Calu3 (cell line): ENCODE data around the gene RUSC2. TPM values are rescaled to one million over a fixed set of nuclear protein-coding genes. Genes with fewer than 3 reads are reported as not detected.

Experiments used
- BruUV-seq: library from RNA; stranded (reverse); fragments of 400-500 nt; replicated peaks from 2 replicates; lab custom pipeline; 2021; lab: Mats Ljungman, UMichigan
- CTCF ChIA-PET: fragments of 300-600 bp; sonication (Branson Sonifier 250); formaldehyde crosslinking; loops from one replicate; lab custom pipeline; 2022; ENCODE audit warnings: antibody characterized with exemption; lab: Charles Lee
- DNase-seq: peaks from one replicate; pipeline ENCODE4 v3.0.0; 2022
- H3K27ac Mint-ChIP-seq: one replicate; pipeline ENCODE4 v1.8.0; 2022; ENCODE audit warnings: mixed read lengths; ENCODE audit not compliant: unreplicated experiment
- H3K27me3 Mint-ChIP-seq: one replicate; pipeline ENCODE4 v1.8.0; 2022; ENCODE audit warnings: mixed read lengths; ENCODE audit not compliant: unreplicated experiment
- H3K36me3 Mint-ChIP-seq: one replicate; pipeline ENCODE4 v1.8.0; 2022; ENCODE audit warnings: mild to moderate bottlenecking, moderate library complexity, mixed read lengths; ENCODE audit not compliant: insufficient read depth, unreplicated experiment
- H3K4me1 Mint-ChIP-seq: one replicate; pipeline ENCODE4 v1.8.0; 2022; ENCODE audit warnings: mild to moderate bottlenecking, low read depth, mixed read lengths; ENCODE audit not compliant: unreplicated experiment
- H3K4me3 Mint-ChIP-seq: one replicate; pipeline ENCODE4 v1.8.0; 2022; ENCODE audit warnings: mild to moderate bottlenecking, low read depth, moderate library complexity, mixed read lengths; ENCODE audit not compliant: unreplicated experiment
- H3K9me3 Mint-ChIP-seq: one replicate; pipeline ENCODE4 v1.8.0; 2022; ENCODE audit warnings: low read depth, mixed read lengths; ENCODE audit not compliant: unreplicated experiment
- CTCF ChIP-seq: fragments of 200-600 bp; IDR thresholded peaks from one replicate; pipeline ENCODE4 v1.8.0; 2022; ENCODE audit warnings: antibody characterized with exemption; ENCODE audit not compliant: unreplicated experiment
- intact Hi-C: fragments of 100-400 bp; cut with micrococcal nuclease; formaldehyde crosslinking; loops from one replicate; pipeline ENCODE4 v1.10.0; 2022; ENCODE audit not compliant: unreplicated experiment
- total RNA-seq: library from RNA; stranded (reverse); gene quantifications from 2 replicates; pipeline ENCODE4 v1.2.3, GENCODE V29; 2022

The RUSC2 gene
- total RNA-seq, 1 experiment from 2014 or later: 10.5 TPM

GRCh38 chr9:35501946-35502345 lies 12.0 kb downstream of the RUSC2 start:
- no TSS peak for BruUV-seq
- intact Hi-C loops: no loop called here
- Mint-ChIP-seq H3K27me3 (no peaks in the 10 kb centered on the region), H3K27ac (no peak overlapping the region), H3K36me3 (no peaks in the 10 kb centered on the region), H3K4me1 (no peaks in the 10 kb centered on the region), H3K4me3 (no peak overlapping the region), H3K9me3 (peaks cover 3% of the 10 kb centered on the region)
- DNase-seq: no peak
- no peak for TF ChIP-seq CTCF
- CTCF ChIA-PET: no interaction called here

GRCh38 chr9:35506359-35506758 lies 16.4 kb downstream of the RUSC2 start:
- BruUV-seq: no TSS peak
- CTCF ChIA-PET: interaction anchor here (1.9 kb wide), 1 partner anchor 12 kb away, joined by 5 read pairs; no protein-coding TSS in a partner anchor
- Mint-ChIP-seq H3K4me1 (peaks cover 8% of the 10 kb centered on the region), H3K27me3 (no peaks in the 10 kb centered on the region), H3K36me3 (no peaks in the 10 kb centered on the region), H3K9me3 (no peaks in the 10 kb centered on the region), H3K27ac (no peak overlapping the region), H3K4me3 (no peak overlapping the region)
- no peak for TF ChIP-seq CTCF
- intact Hi-C loops: no loop called here
- no peak for DNase-seq

- no peaks in the 10 kb centered on the region for H3K9me3 Mint-ChIP-seq
- H3K27ac Mint-ChIP-seq: no peak overlapping the region
- H3K27me3 Mint-ChIP-seq: no peaks in the 10 kb centered on the region
- intact Hi-C loops: no loop called here
- no peak overlapping the region for H3K4me3 Mint-ChIP-seq
- no TSS peak for BruUV-seq
- CTCF ChIA-PET: interaction anchor here (1.9 kb wide), 1 partner anchor 10 kb away, joined by 5 read pairs; no protein-coding TSS in a partner anchor
- no peak for TF ChIP-seq CTCF
- no peak for DNase-seq
- H3K36me3 Mint-ChIP-seq: no peaks in the 10 kb centered on the region
- peaks cover 8% of the 10 kb centered on the region for H3K4me1 Mint-ChIP-seq
Observed at GRCh38 chr9:35508069-35508468, 18.2 kb downstream of the RUSC2 start.

- H3K36me3 Mint-ChIP-seq: no peaks in the 10 kb centered on the region
- no peak for DNase-seq
- H3K9me3 Mint-ChIP-seq: peaks cover 3% of the 10 kb centered on the region
- intact Hi-C loops: no loop called here
- no peak for TF ChIP-seq CTCF
- no TSS peak for BruUV-seq
- peaks cover 8% of the 10 kb centered on the region for H3K4me1 Mint-ChIP-seq
- H3K27ac Mint-ChIP-seq: no peak overlapping the region
- CTCF ChIA-PET: interaction anchor here (1.1 to 1.3 kb wide), 2 partner anchors 29 to 43 kb away, joined by 3 read pairs; no protein-coding TSS in a partner anchor
- no peak overlapping the region for H3K4me3 Mint-ChIP-seq
- no peaks in the 10 kb centered on the region for H3K27me3 Mint-ChIP-seq
Observed at GRCh38 chr9:35510383-35510753, 20.5 kb downstream of the RUSC2 start.
